ENCODE measurements around the gene GAS6.
A peak's percentile ranks its signal among the peaks of the same experiment; 100 is the strongest.

The GAS6 gene

DNA sequence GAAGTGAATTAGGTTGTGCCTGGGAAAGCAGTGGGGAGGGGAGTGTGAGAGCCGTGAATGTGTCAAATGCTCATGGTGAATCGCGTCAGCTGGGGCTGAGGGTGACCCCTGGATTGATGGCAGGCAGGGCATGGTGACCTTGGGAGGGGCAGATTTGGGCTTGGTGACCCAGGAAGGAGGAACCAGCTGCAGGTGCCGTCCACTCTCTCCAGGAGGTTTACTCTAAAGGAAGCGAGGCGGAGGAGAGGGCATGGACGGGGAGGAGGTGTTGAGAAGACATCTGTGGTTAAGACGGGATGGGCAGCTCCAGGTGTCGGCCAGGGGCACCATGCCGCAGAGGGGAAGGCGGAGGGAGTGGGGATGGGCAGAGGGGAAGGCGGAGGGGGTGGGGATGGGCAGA lies 76.2 kb downstream of the GAS6 start:
- peak; percentile 41 for DNase-seq

DNA sequence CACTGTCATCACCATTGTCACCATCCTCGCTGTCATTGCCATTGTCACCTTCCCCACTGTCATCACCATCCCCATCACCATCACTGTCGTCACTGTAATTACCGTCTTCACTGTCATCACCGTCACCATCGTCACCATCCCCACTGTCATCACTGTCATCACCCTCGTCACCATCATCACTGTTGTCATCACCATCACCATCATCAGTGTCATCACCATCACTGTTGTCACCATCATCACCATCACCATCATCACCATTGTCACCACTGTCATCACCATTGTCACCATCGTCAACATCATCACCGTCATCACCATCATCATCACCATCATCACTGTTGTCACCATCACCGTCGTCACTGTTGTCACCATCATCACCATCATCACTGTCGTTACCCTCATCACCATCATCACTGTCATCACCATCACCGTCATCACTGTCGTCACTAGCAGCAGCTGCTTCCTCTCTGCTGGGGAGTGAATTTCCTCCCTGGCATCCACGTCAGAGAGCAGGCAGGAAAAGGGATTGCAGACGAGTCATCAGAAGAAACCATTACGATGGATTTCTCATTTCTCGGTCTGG lies 77.5 kb downstream of the GAS6 start:
- no peak for DNase-seq

DNA sequence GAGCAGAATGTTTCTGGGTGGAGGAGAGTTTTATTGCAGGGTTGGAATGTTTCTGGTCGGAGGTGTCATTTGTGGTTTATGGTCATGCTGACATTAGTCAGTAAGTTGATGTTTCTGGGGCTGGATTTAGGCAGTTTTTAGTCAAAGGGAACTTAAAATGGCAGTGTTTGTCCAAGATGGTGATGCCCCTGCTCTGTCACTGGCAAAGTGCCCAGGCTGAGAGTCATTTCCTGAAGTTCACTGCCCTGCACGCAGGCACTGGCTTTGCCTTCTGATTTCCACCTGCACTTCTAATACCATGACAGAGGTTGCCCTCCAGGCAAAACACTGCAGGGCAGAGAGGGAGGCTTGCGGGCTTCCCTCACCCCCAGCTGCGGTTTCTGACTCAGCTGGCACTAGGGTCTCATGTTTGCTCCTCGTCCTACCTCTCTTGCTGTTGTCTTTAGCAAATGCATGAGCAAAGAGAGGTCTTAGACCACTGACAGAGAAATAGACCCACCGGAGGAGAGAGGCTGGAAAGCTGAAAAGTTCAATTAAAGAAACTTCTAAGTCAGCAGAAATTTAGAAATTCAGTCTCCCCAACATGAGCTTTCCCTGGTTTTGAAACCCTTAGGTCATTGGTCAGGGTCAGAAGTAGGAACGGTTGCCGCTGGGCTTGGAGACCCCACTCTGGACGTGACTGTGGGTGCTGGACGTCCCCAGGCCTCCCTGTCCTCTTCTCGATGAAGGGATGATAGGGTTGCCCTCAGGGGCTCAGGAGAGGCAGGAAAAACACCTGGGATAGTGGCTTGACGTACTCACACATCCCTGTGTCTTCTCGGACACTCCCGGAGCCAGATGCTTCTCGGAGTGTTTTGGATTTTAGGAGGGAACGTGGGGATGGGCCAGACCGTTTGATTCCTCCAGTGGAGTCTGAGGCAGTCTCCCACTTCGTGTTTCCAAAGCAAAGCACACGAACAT lies 78.5 kb downstream of the GAS6 start:
- peak; percentile 44 for DNase-seq

DNA sequence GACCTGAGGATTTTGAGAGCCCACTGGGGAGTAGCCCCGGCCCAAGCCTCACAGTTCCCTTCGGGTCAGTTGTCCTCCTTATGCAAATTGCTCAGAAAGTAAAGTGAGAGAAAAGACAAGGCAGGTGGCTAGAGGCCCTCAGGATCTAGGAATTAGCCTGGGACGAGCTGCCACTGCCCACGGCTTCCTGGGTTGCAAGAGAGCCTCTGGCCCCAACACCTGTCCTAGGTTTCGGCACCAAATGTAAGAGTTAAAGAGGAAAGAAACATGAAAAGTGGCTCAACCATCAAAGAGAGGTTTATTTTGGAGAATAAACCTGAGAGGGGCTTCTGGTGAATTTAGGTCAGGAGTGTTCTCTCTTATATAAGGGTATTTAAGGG lies 79.2 kb downstream of the GAS6 start:
- no peak for DNase-seq

DNA sequence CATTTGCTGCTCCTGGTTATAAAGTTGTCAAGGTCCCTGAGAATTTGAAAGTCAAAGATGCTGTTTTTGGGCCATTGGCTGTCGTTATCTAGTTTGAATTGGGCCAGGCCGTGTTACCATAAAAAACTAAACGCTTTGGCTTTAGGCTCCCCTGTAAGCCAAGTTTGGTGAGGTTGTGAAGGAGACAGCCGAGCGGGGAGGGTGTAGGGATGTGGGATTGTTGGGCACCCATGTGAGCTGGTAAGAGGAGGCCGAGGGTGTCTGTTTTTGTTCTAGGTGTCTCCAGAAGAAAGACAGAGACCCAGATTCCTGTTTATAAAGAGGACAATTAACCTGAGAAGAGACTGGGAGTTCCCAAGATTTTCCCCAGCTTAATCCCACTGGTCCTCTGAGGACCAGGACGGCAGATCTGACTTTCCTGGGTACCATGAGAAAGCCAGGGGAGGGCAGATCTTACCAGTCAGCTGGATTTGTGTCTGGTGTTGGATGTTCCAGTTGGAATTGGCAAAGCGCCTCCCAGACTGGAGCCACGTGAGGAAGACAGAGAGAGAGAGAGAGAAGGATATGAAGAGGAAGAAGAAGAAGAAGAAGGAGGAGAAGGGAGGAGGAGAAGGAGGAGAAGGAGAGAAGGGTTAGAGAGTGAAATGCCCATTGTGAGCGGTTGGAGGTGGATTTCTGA lies 79.8 kb downstream of the GAS6 start:
- DNase-seq = no peak

DNA sequence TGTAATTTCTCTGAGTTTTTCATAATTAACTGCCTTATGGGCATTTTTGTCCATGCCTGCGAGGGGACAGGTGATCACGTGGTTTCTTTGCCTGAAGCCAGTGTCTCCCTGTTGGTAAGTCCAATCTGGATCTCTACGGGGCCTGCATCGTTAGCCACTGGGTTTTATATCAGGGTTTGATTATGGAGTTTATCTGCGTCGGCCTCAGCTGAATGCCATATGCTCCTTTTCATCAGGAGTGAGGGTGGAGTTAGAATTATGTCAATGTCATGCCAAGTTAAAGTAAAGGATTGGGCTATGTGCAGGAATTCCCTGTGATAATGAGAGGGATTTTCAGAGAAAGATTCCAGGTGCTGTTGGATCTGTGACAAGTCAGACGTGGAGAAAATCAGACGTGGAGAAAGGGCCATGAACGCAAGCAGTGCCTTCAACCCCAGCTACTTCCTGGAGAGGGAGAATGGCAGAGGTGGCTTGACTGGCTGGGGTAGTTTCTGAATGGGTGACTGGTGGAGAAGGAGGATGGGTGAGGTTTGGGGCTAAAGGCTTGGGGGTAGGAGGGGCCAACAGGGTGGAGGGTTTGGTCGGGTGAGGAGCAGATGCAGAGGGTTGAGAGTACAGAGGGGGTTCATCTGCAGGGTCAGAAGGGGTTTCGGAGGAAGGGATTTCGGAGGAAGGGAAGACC lies 80.5 kb downstream of the GAS6 start:
- DNase-seq = no peak

DNA sequence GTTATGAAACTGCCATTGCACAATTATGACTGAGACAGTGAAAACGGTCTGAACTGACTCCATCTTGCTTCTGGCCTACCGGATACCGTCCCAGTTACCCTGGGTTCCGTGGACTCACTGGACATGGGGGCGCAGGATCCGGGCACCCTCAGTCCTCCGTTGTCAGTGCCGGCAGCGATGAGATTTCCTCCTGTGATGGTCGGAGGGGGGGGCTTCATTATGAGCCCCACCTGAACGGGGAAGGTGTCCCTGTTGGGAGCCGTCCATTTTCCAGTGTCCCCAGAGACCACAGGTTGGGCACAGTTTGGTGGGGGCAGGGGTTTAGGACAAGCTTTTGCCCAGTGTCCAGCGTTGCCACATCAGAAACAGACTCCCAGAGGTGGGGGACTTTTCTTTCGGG lies 81.4 kb downstream of the GAS6 start:
- DNase-seq = no peak

DNA sequence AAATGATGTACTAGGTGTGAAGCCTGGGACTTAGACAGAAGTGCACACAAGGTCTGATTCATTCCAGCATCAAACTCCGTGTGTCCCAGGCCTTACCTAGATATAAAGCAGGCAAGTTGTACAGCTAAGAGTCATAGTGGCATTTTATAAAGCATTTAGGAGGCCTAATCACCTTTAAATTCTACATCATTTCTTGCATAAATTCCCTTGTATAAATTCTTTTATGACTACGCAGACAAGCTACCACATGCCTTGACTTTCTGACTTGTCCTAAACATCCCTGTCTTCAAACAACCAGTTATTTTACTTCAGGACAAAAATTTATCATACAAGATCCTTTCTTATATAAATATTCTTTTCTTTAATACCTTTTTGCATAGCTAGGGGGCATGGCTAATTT lies 82.3 kb downstream of the GAS6 start:
- no peak for DNase-seq

DNA sequence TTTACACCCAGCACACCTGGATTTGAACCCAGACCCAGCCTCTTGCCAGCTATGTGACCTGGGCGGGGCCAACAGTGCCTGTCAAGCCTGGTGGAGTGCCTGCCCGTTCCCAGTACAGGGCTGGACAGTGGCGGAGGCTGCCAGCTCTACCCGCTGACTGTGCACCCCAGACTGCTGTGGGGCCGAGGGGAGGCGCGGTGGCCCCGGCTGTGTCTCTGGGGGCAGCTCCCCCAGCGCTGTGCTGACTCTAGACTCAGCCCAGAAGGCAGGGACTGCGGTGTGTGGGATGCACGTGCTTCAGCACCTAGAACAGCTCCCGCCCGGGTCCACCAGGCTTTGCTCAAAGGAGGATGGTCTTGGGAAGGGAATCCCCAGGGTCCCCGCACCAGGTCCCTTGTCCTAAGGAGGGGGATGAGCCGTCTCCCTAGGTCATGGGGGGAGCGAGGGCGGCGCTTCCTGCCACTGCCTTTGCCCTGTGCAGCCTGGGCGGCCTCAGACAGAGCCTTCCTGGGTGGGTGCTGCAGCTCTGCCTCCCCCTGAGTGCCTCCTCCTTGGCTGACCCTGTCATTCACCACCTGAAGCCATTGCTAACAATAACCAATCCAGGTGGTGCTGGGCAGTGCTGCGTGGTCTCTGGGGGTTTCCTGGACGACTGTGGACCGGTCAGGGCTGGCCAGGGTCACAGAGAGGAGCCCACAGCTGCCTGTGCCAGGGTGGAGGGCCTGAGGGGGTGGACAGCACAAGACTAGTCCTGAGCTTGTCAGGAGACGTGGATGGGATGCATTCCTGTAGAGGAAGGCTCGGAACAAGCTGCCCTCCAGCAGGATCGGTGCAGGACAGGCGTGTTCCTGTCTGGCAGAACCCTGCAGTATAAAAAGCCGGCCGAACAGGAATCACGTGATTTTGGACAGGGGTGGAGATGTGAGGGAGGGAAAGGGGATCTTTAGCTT lies 86.3 kb downstream of the GAS6 start:
- DNase-seq = no peak

DNA sequence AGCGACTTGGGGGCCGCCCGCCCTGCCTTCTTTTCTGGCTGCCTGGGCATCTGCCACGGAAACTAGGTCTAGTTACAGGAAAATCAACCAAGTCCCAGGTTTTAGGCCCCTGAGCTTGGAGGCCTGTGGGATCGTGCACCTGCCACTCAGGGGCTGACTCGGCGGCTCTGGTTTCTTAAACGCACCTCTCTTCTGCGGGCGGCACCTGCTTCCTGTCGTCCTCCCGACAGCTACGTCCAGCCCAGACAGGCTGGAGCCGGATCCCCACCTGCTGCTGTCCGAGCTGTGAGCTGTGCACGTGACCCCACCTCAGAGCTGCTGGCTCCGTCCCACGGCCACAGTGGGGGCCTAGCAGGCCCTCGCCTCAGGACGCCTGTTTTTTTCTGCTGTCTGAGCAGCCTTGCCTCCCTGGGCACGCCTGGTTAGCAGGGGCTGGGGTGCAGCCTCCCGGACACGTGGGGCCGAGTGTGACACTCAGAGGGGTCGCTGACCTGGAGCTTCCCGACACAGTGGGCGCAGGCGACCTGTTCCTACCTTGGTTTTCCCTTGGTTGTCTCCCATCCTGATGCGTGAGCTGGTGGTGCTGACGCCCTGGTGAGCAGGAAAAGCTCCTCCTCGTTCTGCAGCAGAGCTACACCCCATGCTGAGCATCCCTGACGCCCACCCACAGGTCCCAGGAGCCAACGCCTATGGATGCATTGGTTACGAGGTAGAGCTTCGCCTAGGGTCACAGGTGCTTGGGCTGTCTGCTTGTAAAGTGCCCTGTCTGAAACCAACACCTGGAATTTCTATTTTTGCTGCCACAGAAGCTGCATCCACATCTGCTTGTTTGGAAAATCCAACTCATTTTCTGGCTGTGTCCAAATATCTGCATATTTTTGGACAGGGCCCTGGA lies 87.4 kb downstream of the GAS6 start:
- DNase-seq = peak; percentile 68

DNA sequence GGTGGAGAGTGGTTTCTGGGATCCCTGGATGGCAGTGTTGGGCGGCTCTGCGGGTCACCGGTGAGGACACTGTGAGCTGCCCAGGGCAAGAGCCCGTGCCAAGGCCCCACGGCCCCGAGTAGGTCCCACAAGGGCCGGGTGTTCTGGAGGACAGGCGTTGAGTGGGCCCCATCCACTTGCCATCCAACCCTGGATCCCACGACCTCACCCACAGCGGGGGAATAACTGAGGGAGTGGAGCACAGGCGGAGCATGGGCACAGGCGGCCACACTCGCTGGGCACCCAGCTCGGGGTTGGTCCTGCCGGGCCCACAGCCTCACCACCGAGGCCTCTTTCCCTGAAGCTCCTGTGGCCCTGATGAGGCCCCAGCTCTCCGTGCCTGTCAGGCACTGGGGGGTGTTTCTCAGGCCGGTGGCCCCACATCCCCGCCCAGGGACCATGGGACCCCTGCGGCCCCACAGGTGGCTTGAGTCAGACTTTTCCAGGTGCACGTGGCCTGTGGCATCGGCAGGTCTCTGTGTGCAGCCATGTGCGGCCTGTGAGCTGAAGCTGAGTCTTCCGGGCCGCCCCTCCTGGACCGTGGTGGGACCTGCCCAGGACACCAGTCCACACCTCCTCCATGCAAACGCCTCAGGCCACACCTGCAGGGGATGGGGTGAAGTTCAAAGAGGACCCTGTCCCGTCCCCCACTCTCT lies 88.3 kb downstream of the GAS6 start:
- DNase-seq = no peak

DNA sequence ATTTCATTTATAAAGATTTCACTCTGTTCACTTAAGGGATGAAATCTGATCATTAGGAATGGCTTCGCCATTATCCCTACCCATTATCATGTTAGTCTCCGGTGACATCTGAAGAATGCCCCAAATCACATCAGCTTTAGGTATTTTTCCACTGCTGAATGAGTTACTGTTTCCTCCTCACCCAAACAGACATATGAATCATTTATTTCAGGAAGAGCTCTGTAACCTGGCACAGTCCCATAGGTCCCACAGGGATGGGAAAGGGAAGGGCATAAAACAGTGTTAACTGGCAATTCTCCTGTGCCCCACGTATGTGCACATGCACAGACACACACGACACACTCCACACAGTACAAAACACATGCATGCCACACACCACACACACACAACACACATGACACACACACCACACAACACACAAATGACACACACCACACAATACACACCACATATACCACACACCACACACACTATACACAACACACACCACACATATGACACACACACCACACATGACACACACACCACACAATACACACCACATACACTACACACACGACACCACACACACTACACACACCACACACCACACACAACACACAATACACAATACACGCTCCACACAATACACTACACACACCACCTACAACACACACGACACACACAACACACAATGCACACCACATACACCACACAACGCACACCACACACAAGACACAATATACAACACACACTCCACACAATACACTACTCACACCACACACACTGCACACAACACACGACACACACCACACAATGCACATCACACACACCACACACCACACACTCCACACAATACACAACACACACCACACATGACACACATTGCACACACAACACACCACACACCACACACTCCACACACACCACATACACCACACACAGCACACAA lies 89.4 kb downstream of the GAS6 start:
- DNase-seq = peak; percentile 13

DNA sequence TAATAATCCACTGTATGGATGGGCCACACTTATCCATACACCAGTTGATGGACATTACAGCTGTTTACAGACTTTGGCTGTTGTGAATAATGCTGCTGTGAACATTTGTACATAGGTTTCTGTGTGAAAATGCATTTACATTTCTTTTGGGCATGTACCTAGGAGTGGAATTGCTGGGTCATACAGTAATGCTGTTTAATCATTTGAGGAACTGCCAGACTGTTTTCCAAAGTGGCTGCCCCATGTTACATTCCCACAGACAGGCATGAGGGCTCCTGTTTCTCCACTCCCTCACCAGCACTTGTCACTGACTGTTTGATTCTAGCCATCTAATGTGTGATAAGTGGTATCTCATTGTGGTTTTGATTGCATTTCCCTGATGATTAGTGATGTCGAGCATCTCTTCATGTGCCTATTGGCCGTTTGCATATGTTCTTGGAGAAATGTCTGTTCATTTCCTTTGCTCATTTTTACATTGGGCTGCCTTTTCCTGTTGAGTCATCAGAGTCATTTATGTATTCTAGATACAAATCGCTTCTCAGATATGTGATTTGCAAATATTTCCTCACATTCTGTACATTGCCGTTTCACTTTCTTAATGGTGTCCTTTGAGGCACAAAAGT lies 92.1 kb downstream of the GAS6 start:
- no peak for DNase-seq

DNA sequence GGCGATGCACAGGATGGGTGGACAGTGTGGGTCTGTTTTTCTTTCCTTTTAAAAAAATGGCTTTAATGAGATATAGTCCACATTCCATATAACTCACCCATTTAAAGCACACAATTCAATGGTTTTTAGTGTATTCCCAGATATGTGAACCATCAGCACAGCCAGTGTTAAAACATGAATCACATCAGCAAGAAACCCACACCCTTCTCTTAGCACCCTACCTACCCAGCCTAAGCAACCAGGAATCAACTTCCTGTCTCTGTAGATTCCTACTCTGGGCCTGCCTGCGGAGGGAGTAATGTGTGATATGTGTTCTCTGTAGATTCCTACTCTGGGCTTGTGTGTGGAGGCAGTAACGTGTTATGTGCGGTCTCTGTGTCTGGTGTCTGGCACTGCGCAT lies 92.9 kb downstream of the GAS6 start:
- DNase-seq = no peak

All from NCI-H69 (cell line).